Adipose tissue (tissue), 3 donors: ENCODE measurements around the gene NME2. TPM values are rescaled to one million over a fixed set of nuclear protein-coding genes. Genes with fewer than 3 reads are reported as not detected.
"Not testable (repeated sequence)": the region's sequence is repeated elsewhere in the genome, so short reads cannot be mapped to it uniquely, and the experiment has no call there.

Source experiments
- H3K27ac ChIP-seq: one replicate; pipeline ENCODE4 v1.5.1; 2013; ENCODE audit warnings: low read depth, low read length
- WGBS, 3 donors: extraction: QIAGEN DNeasy Blood & Tissue Kit; methylation state at CpG; one replicate each; pipeline ENCODE4 v1.1.7; 2013; 5-methylcytosine and 5-hydroxymethylcytosine counted together
- polyA plus RNA-seq, 3 donors: library from polyadenylated mRNA; stranded (reverse); fragments of 200-250 nt; gene quantifications; one replicate each; pipeline ENCODE4 v1.2.3, GENCODE V29; 2013
- donor health status: healthy with polysubstance abuse.
- donor health status: Bipolar disorder and iron deficiency.
- donor health status: healthy.

The NME2 gene
- polyA plus RNA-seq: 100 to 1,000 TPM; 477 to 911 (median 841) TPM

- H3K27ac ChIP-seq: peak within 1 kb of the TSS; percentile 29
- WGBS, 3 donors: 0 to 1% (median 0%) methylated on average over 61 to 97 of the region's 98 CpGs
These were observed at the start of gene NME2 for GRCh38 chr17:51166198-51166986. Gene NME2 (plus strand): TSS chr17:51166411. CDS start chr17:51166831, 420 bp downstream.

GRCh38 chr17:51118330-51119195 lies 47.6 kb upstream of the NME2 start:
- 20 to 48% (median 37%) methylated on average over 14 of the region's 14 CpGs for WGBS, 3 donors
- H3K27ac ChIP-seq: no peak overlapping the region

- H3K27ac ChIP-seq: peak overlapping the region; percentile 60
- 1 to 2% (median 1%) methylated on average over 32 to 49 of the region's 49 CpGs for WGBS, 3 donors
These were observed 46.5 kb upstream of the NME2 start for GRCh38 chr17:51119415-51120356.

GRCh38 chr17:51120357-51120738 lies 45.9 kb upstream of the NME2 start:
- 0 to 1% (median 0%) methylated on average over 38 to 42 of the region's 42 CpGs for WGBS, 3 donors
- peak overlapping the region; percentile 60 for H3K27ac ChIP-seq

GRCh38 chr17:51120739-51121619 lies 45.2 kb upstream of the NME2 start, which contains the start of gene SPAG9:
Gene SPAG9 (minus strand): TSS chr17:51120868. CDS start chr17:51120656, 212 bp downstream.
- 0 to 1% (median 0%) methylated on average over 49 to 68 of the region's 68 CpGs for WGBS, 3 donors
- peak within 1 kb of the TSS; percentile 99 for H3K27ac ChIP-seq

GRCh38 chr17:51121620-51122472 lies 44.4 kb upstream of the NME2 start:
- WGBS, 3 donors: 11 to 22% (median 21%) methylated on average over 23 of the region's 23 CpGs
- peak overlapping the region; percentile 99 for H3K27ac ChIP-seq

GRCh38 chr17:51122473-51123115 lies 43.6 kb upstream of the NME2 start:
- not testable (repeated sequence) for H3K27ac ChIP-seq
- 78 to 92% (median 91%) methylated on average over 10 of the region's 10 CpGs for WGBS, 3 donors

- no peak overlapping the region for H3K27ac ChIP-seq
- WGBS, 3 donors: 84 to 92% (median 89%) methylated on average over 5 of the region's 5 CpGs
These were observed 41.3 kb upstream of the NME2 start for GRCh38 chr17:51124640-51125503.

GRCh38 chr17:51128076-51128475 lies 38.1 kb upstream of the NME2 start:
- WGBS, 3 donors: 56 to 79% (median 60%) methylated on average over 3 of the region's 3 CpGs
- no peak overlapping the region for H3K27ac ChIP-seq

GRCh38 chr17:51132964-51133319 lies 33.3 kb upstream of the NME2 start:
- no peak overlapping the region for H3K27ac ChIP-seq

GRCh38 chr17:51133365-51133764 lies 32.8 kb upstream of the NME2 start:
- WGBS, 3 donors: 82 to 84% (median 83%) methylated on average over 2 of the region's 2 CpGs
- no peak overlapping the region for H3K27ac ChIP-seq

GRCh38 chr17:51135956-51136355 lies 30.3 kb upstream of the NME2 start:
- WGBS, 3 donors: 82 to 94% (median 90%) methylated on average over 3 of the region's 3 CpGs
- H3K27ac ChIP-seq: no peak overlapping the region

- H3K27ac ChIP-seq: no peak overlapping the region
- 91 to 99% (median 96%) methylated on average over 2 of the region's 2 CpGs for WGBS, 3 donors
These were observed 23.6 kb upstream of the NME2 start for GRCh38 chr17:51142597-51142996.

- H3K27ac ChIP-seq: no peak overlapping the region
- 49 to 75% (median 74%) methylated on average over 5 to 6 of the region's 6 CpGs for WGBS, 3 donors
These were observed 21.8 kb upstream of the NME2 start for GRCh38 chr17:51144266-51145022.

- no peak overlapping the region for H3K27ac ChIP-seq
- 76 to 92% (median 77%) methylated on average over 4 of the region's 4 CpGs for WGBS, 3 donors
These were observed 18.6 kb upstream of the NME2 start for GRCh38 chr17:51147650-51148049.
